ENCODE measurements around the gene IGF2. TPM values are rescaled to one million over a fixed set of nuclear protein-coding genes. Genes with fewer than 3 reads are reported as not detected.

Gene IGF2
- polyA plus RNA-seq, 6 donors from 2014 or later = not detected

DNA sequence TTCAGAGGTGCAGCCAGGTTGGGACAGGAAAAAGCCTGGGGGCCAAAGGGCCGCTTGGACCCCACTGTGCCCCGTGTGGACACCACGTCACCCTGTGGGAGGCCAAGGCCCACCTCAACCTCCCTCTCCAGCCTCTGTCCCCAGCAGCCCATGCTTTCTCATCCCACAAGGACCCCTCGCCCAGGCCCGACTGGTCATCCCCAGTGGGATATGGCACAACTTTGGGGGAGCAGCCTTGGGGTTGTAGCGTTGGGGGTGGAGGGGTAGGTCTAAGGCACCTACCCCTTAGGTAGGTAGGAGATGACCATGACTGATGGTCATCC lies 44.0 kb downstream of the IGF2 start:
- H3K4me3 Mint-ChIP-seq = peak overlapping the region in 1 of 8 donors; percentile 71
- peaks cover 0 to 3% (median 0%) of the 10 kb centered on the region in 7 donors for H3K9me3 Mint-ChIP-seq
- ATAC-seq (ENCODE audit: low read depth in 2 of 2) (no peak), DNase-seq (no peak)
- H3K36me3 Mint-ChIP-seq = peaks cover 0 to 7% of the 10 kb centered on the region in 2 donors
- H3K27ac Mint-ChIP-seq = no peak overlapping the region
- H3K27me3 Mint-ChIP-seq = peaks cover 7 to 58% (median 46%) of the 10 kb centered on the region in 3 donors
- peaks cover 0 to 5% (median 0%) of the 10 kb centered on the region in 3 donors for H3K4me1 Mint-ChIP-seq

DNA sequence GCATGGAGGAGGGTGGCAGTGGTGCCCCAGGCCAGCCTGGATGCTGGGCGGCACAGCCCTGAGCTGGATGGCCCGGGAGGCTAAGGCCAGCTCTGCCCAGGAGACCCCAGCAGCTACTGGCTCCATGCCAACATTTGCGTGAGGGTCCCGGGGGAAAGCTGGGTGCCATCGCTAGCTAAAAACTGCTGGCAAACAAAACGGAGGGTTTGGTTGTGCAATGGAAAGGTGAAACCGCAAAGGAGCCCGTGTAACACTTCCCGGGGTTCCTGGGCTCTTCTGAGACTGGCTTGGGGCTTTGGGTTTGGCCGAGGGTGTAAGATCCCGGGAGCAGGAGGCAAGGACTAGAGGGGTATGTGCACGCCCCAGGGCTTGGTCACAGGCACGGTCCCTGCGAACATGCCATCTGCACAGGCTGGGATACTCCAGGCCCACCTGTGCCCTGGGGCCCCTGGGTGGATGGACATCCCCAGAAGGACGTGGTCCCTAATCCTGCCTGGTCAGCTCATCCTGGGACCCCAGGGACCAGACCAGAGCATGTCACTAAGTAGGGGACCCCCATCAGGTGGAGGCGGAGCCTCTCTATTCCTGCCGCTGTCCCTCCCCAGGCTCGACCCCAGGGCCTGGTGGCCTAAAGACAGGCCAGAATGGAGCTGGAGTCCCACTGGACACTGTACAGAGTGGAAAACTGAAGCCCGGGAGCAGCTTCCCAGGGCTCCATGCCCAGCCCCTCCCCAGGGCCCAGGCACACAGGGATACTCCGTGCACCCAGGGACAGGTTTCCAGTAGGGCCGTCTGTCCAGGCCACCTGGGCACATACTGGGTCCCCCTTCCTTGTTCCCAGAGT lies 44.6 kb downstream of the IGF2 start:
- H3K4me1 Mint-ChIP-seq = peaks cover 0 to 5% (median 0%) of the 10 kb centered on the region in 3 donors
- DNase-seq (no peak), ATAC-seq (ENCODE audit: low read depth in 2 of 2) (no peak)
- peaks cover 8 to 59% (median 40%) of the 10 kb centered on the region in 3 donors for H3K27me3 Mint-ChIP-seq
- peaks cover 0 to 7% of the 10 kb centered on the region in 2 donors for H3K36me3 Mint-ChIP-seq
- peaks cover 0 to 3% (median 0%) of the 10 kb centered on the region in 7 donors for H3K9me3 Mint-ChIP-seq
- no peak overlapping the region for H3K27ac Mint-ChIP-seq
- no peak overlapping the region for H3K4me3 Mint-ChIP-seq

DNA sequence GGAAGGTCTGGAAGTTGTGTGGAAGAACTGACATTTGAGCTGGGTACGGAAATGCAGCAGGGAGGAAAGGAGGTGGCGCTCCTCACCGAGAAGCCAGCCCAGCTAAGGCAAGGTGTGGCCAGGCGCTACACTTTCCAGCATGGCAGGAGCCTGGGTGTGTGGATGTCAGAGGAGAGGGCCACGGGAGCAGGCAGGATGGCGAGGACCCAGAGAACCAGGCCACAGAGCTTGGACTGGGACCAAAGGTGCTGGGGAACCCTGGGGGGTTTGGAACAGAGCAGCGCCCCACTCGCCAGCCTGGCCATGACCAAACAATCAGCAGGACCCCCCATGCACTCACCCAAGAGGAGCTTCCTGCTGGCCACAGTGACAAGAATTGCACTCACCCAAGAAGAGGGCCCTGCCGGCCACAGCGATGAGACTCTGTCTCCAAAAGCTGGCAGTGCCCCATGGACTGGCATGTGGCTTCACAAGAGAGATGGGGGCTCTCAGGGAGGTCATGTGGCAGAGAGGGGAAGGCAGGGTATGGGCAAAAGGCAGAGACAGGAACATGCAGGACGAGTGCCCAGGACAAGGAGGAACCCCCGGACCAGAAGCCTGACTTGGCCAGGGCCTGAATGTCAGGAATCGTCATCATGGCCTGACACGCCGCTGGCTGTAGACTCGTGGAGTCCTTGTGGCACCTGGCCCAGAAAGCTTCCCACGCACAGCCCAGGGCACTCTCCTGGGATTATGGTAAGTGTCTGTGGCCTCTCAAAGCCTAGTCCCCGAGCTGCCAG lies 45.4 kb downstream of the IGF2 start:
- no peak for DNase-seq
- Mint-ChIP-seq H3K27me3 (peaks cover 10 to 55% (median 32%) of the 10 kb centered on the region in 3 donors), H3K27ac (no peak overlapping the region)

GRCh38 chr11:2092956-2093412 lies 46.2 kb downstream of the IGF2 start:
- ATAC-seq (ENCODE audit: low read depth in 2 of 2) (no peak), DNase-seq (no peak)
- Mint-ChIP-seq H3K27me3 (peaks cover 10 to 54% (median 32%) of the 10 kb centered on the region in 3 donors), H3K9me3 (peaks cover 0 to 5% (median 0%) of the 10 kb centered on the region in 7 donors), H3K4me3 (no peak overlapping the region), H3K36me3 (peaks cover 0 to 7% of the 10 kb centered on the region in 2 donors), H3K27ac (peak overlapping the region in 1 of 6 donors; percentile 78), H3K4me1 (peaks cover 0 to 5% (median 0%) of the 10 kb centered on the region in 3 donors)

More for the DNA sequence above, 45.4 kb downstream of the IGF2 start:
- Mint-ChIP-seq H3K4me1 (peaks cover 0 to 5% (median 0%) of the 10 kb centered on the region in 3 donors), H3K9me3 (peaks cover 0 to 5% (median 0%) of the 10 kb centered on the region in 7 donors), H3K36me3 (peaks cover 0 to 7% of the 10 kb centered on the region in 2 donors), H3K4me3 (peak overlapping the region in 1 of 8 donors; percentile 37)
- ATAC-seq (ENCODE audit: low read depth in 2 of 2) = no peak

DNA sequence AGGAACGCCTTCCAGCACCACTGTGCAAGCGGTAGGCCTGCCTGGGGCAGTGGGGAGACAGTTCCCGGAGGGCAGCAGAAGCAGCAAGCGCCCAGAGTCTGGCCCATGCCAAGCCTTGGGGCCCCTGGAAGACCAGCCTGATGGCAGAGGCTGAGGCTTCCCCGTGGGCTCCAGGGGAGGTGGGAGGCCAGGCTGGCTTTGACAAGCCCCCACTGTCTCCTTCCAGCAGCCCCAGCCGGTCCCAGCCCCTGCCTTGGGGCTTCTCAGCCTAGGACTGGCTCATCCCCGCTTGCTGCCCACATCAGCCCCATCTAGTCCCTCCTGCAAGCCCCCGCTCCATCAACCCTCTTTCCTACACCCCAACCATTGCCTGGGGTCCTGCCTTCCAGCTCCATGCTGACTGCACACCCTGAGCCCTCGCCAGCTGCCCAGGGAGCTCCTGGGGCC lies 46.7 kb downstream of the IGF2 start:
- H3K27me3 Mint-ChIP-seq = peaks cover 10 to 53% (median 32%) of the 10 kb centered on the region in 3 donors
- no peak for DNase-seq

DNA sequence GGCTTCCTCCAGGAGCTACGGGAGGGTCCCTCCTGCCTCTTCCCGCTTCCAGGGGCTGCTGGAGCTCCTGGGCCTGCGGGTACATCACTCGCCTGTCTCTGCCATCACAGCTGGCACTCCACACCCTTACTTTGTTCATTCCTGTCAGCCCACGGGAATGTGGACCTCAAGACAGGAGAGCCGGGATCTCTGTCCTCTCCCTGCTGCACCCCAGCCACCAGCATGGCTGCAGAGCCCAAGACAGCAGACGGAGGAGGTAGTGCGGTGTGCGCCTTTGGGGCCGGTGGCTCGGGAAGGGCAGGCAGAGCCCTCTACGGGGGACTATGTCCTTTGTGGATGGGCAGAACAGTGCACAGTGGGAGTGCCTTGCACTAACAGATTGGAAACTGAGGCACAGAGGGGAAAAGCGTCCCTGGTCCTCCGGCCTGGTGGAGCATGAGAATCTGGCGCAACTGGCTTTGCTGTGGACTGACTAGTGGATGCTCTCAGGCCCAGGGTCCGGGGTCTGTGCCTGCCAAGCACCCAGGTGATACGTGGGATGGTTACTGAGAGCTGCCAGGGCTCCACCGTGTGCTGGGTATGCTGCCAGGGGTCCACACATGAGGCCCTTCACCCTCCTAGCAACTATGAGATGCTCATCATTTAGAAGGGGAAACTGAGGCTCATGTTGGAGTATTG lies 47.3 kb downstream of the IGF2 start:
- Mint-ChIP-seq H3K4me3 (peak overlapping the region in 1 of 8 donors; percentile 42), H3K27ac (no peak overlapping the region), H3K4me1 (peaks cover 0 to 5% (median 0%) of the 10 kb centered on the region in 3 donors), H3K36me3 (peaks cover 0 to 7% of the 10 kb centered on the region in 2 donors), H3K27me3 (peaks cover 10 to 57% (median 32%) of the 10 kb centered on the region in 3 donors), H3K9me3 (peaks cover 0 to 5% (median 0%) of the 10 kb centered on the region in 7 donors)
- no peak for DNase-seq
- ATAC-seq (ENCODE audit: low read depth in 2 of 2) = no peak

More for the DNA sequence above, 46.7 kb downstream of the IGF2 start:
- Mint-ChIP-seq H3K4me3 (no peak overlapping the region), H3K4me1 (peaks cover 0 to 5% (median 0%) of the 10 kb centered on the region in 3 donors), H3K36me3 (peaks cover 0 to 7% of the 10 kb centered on the region in 2 donors), H3K9me3 (peaks cover 0 to 5% (median 0%) of the 10 kb centered on the region in 7 donors), H3K27ac (peak overlapping the region in 1 of 6 donors; percentile 78)
- ATAC-seq (ENCODE audit: low read depth in 2 of 2) = no peak

- H3K36me3 Mint-ChIP-seq = peaks cover 0 to 7% of the 10 kb centered on the region in 2 donors
- no peak for DNase-seq
- no peak for ATAC-seq (ENCODE audit: low read depth in 2 of 2)
- H3K27ac Mint-ChIP-seq = no peak overlapping the region
- H3K27me3 Mint-ChIP-seq = peaks cover 10 to 57% (median 32%) of the 10 kb centered on the region in 3 donors
- H3K4me3 Mint-ChIP-seq = peak overlapping the region in 1 of 8 donors; percentile 33
- H3K9me3 Mint-ChIP-seq = peaks cover 0 to 5% (median 0%) of the 10 kb centered on the region in 7 donors
- H3K4me1 Mint-ChIP-seq = peaks cover 0 to 5% (median 0%) of the 10 kb centered on the region in 3 donors
Observed at GRCh38 chr11:2091112-2091746, 48.0 kb downstream of the IGF2 start.

DNA sequence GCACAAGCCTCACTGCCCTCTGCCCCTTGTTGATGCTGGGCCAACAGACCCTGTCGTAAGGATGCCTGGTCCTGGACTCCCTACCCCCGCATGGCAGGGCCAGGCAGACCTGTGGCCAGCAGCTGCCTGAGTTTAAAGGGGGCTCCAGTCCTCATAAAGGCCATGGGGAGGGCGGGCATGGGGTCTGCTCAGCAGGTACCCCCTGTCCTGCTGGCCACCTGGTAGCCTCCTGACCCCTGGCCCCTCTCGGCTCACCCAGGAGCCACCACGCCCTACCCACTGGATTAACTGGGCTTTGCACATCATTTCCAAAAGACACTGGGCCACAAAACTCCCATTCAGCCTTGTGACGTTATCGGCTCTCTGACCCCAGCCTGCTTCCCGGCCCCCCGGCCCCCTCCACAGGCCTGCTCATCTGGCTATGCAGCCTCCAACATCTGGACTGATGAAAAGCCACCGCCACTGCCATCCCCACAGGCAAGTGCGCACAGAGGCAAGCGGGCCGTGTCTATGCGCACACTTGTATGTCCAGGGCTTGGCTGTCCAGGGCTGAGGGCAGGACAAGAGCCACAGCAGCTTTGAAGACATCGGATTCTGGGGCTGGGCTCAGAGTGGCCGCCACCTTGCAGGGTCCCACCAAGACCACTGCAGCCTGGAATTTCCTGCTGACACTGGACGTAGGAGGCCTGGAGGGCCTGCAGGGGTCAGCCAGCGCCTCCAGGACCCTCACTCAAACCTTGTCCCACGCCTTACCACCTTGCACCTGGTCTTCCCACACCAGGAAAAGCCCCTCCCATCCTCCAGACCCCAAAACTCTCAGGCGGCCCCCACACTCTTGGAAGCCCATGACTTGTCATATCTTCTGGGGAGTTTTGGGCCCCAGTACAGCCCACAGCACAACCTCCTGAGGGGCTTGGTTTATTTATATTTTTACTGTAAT lies 48.7 kb downstream of the IGF2 start:
- DNase-seq (no peak), ATAC-seq (ENCODE audit: low read depth in 2 of 2) (no peak)
- H3K4me1 Mint-ChIP-seq = peaks cover 0 to 5% (median 0%) of the 10 kb centered on the region in 3 donors
- no peak overlapping the region for H3K27ac Mint-ChIP-seq
- peaks cover 0 to 5% (median 0%) of the 10 kb centered on the region in 7 donors for H3K9me3 Mint-ChIP-seq
- peak overlapping the region in 1 of 8 donors; percentile 33 for H3K4me3 Mint-ChIP-seq
- peaks cover 5 to 59% (median 33%) of the 10 kb centered on the region in 3 donors for H3K27me3 Mint-ChIP-seq
- H3K36me3 Mint-ChIP-seq = peaks cover 0 to 7% of the 10 kb centered on the region in 2 donors

DNA sequence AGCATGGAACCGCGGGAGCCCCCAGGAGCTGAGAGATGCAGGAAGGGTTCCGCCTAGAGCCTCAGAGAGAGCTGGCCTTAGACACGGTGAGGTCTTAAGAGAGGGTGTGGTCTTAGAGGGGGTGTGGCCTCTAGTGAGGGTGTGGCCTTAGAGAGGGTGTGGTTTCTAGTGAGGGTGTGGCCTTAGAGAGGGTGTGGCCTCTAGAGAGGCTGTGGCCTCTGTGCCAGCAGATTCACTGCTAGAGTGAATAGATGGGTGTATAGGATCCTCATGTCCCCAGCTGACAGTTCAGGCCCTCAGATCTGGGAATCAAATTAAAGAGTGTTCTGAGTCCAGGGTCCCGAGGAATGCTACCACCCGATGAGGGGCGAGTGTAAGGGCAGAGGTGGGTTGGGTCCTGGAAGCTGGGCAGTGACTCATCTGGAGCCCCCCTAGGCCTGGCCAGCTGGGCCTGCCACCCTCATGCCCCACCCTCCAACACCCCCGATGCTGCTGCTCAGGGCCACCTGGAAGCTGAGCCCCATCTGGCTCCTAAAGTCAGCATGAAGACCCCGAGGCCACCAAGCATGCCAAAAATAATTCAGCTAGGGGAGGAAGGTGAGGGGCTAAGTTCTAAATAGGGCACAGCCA lies 49.5 kb downstream of the IGF2 start:
- peaks cover 0 to 15% of the 10 kb centered on the region in 2 donors for H3K36me3 Mint-ChIP-seq
- H3K4me1 Mint-ChIP-seq = peaks cover 0 to 12% (median 0%) of the 10 kb centered on the region in 3 donors
- DNase-seq (no peak), ATAC-seq (ENCODE audit: low read depth in 2 of 2) (peak; percentile 63 to 73)
- peak overlapping the region in 1 of 6 donors; percentile 65 for H3K27ac Mint-ChIP-seq
- peaks cover 10 to 60% (median 38%) of the 10 kb centered on the region in 3 donors for H3K27me3 Mint-ChIP-seq
- H3K4me3 Mint-ChIP-seq = no peak overlapping the region
- peaks cover 0 to 7% (median 5%) of the 10 kb centered on the region in 7 donors for H3K9me3 Mint-ChIP-seq

GRCh38 chr11:2088746-2089535 lies 50.2 kb downstream of the IGF2 start:
- no peak for DNase-seq
- Mint-ChIP-seq H3K4me3 (no peak overlapping the region), H3K4me1 (peaks cover 0 to 13% (median 0%) of the 10 kb centered on the region in 3 donors), H3K9me3 (peaks cover 6 to 14% (median 12%) of the 10 kb centered on the region in 7 donors), H3K27me3 (peaks cover 17 to 60% (median 38%) of the 10 kb centered on the region in 3 donors), H3K27ac (peak overlapping the region in 1 of 6 donors; percentile 6), H3K36me3 (peaks cover 0 to 22% of the 10 kb centered on the region in 2 donors)
- ATAC-seq (ENCODE audit: low read depth in 2 of 2) = peak in 1 of 2 donors; percentile 32

Measured in naive B cell (primary cell).